Measurements from ENCODE around the gene CACNB4. TPM values are rescaled to one million over a fixed set of nuclear protein-coding genes. Genes with fewer than 3 reads are reported as not detected.

CACNB4 gene
- total RNA-seq, 1 donor from 2014 or later: 7.8 TPM

DNA sequence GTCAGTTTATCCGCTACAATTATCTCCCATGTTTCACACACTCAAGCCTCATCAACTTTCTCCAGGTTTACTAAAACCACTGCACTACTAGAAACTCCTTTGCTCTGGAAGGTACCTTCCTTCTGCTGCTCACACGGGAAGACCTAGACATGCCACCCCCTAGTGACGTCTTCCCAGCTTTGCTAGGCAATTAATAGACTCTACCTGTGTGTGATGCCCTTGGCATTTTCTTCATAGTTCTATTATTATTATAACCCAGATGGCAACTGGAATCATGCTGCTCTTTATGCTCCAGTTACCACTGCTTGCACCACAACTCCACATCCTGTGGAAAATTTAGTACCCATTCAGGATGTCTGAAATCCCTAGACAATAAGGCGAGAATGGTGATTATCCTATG is 42.4 kb downstream of the CACNB4 start:
- Histone ChIP-seq H3K9me3 (ENCODE audit: control insufficient read depth in 3 of 3, low read length in 3 of 3) (no peaks in the 10 kb centered on the region), H3K27ac (ENCODE audit: low read depth, low read length) (no peak overlapping the region), H3K4me3 (ENCODE audit: low read length in 3 of 3) (no peak overlapping the region), H3K4me1 (ENCODE audit: control insufficient read depth in 3 of 3, insufficient read depth in 3 of 3, low read length in 3 of 3) (no peaks in the 10 kb centered on the region), H3K36me3 (ENCODE audit: control insufficient read depth in 3 of 3, insufficient read depth in 3 of 3, low read length in 3 of 3) (no peaks in the 10 kb centered on the region), H3K9ac (ENCODE audit: low read depth in 1 of 3, low read length in 3 of 3) (no peak overlapping the region), H3K27me3 (ENCODE audit: control insufficient read depth in 3 of 3, insufficient read depth in 3 of 3, low read length in 3 of 3) (no peaks in the 10 kb centered on the region)

DNA sequence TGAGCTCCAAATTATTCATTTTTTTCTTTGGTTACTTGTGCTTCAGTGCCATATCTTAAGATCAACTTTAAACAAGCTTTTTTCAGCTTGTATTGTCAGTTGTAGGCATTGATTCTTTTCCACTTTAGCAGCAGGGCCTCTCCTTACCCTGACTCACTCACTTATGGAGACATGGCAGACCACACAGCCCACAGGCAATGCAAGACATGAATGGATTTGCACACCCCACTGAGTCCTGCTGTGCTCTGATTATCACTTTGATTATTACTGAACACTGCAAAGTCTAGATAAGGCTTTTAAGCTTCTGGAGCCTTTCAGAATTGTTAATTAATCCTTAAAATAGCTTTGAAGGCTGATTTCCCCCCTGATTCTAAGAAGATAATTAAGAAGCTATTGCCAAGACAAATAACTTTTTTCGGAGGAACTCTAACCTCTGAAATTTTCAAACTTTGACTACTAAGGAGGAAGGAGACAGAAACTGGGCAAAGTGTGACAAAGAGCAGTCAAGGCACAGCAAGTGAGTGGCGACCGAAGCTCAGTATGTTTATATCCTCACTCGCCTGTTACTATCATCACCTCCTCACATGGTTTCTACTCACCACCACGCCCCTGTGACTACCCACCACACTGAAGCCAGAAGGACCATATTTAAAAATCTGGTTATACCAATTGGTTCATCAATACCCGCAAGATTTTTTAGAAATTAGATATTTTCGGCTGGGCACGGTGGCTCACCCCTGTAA is 43.3 kb downstream of the CACNB4 start:
- no peak overlapping the region for H3K9ac ChIP-seq (ENCODE audit: low read depth in 1 of 3, low read length in 3 of 3)
- H3K27me3 ChIP-seq (ENCODE audit: control insufficient read depth in 3 of 3, insufficient read depth in 3 of 3, low read length in 3 of 3): no peaks in the 10 kb centered on the region
- no peak overlapping the region for H3K4me3 ChIP-seq (ENCODE audit: low read length in 3 of 3)
- H3K4me1 ChIP-seq (ENCODE audit: control insufficient read depth in 3 of 3, insufficient read depth in 3 of 3, low read length in 3 of 3): no peaks in the 10 kb centered on the region
- no peaks in the 10 kb centered on the region for H3K36me3 ChIP-seq (ENCODE audit: control insufficient read depth in 3 of 3, insufficient read depth in 3 of 3, low read length in 3 of 3)
- no peaks in the 10 kb centered on the region for H3K9me3 ChIP-seq (ENCODE audit: control insufficient read depth in 3 of 3, low read length in 3 of 3)
- no peak overlapping the region for H3K27ac ChIP-seq (ENCODE audit: low read depth, low read length)

DNA sequence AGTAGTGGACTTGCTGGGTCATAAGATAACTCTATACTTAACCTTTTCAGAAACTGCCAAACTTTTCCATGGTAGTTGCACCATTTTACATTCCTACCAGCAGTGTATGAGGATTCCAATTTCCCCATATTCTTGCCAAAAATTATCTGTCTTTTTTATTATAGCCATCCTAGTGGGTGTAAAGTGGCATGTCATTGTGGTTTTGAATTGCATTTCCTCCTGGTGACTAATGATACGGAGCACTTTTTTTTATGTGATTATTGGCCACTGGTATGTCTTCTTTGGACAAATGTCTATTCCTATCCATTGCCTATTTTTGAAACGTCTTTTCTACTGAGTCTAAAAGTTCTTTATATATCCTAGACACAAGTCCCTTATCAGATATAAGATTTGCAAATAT is 44.3 kb downstream of the CACNB4 start:
- H3K9ac ChIP-seq (ENCODE audit: low read depth in 1 of 3, low read length in 3 of 3): no peak overlapping the region
- H3K27me3 ChIP-seq (ENCODE audit: control insufficient read depth in 3 of 3, insufficient read depth in 3 of 3, low read length in 3 of 3): no peaks in the 10 kb centered on the region
- no peak overlapping the region for H3K4me3 ChIP-seq (ENCODE audit: low read length in 3 of 3)
- H3K36me3 ChIP-seq (ENCODE audit: control insufficient read depth in 3 of 3, insufficient read depth in 3 of 3, low read length in 3 of 3): no peaks in the 10 kb centered on the region
- no peaks in the 10 kb centered on the region for H3K4me1 ChIP-seq (ENCODE audit: control insufficient read depth in 3 of 3, insufficient read depth in 3 of 3, low read length in 3 of 3)
- no peaks in the 10 kb centered on the region for H3K9me3 ChIP-seq (ENCODE audit: control insufficient read depth in 3 of 3, low read length in 3 of 3)
- H3K27ac ChIP-seq (ENCODE audit: low read depth, low read length): no peak overlapping the region

DNA sequence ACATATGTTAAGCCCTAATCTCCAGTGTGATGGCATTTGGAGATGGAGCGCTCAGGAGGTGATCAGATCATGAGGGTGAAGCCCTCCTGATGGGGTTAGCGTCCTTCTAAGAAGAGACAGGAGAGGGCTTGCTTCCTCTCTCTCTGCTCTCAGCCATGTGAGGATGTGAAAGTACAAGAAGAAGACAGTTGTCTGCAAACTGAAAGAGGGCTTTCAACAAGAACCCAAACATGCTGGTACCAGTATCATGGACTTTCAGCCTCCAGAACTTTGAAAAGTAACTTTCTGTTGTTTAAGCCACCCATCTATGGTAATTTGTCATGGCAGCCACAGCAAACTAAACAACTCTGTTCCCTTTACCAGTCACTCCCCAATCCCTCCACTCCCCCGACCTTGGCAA is 47.4 kb downstream of the CACNB4 start:
- Histone ChIP-seq H3K36me3 (ENCODE audit: control insufficient read depth in 3 of 3, insufficient read depth in 3 of 3, low read length in 3 of 3) (no peaks in the 10 kb centered on the region), H3K4me3 (ENCODE audit: low read length in 3 of 3) (no peak overlapping the region), H3K27me3 (ENCODE audit: control insufficient read depth in 3 of 3, insufficient read depth in 3 of 3, low read length in 3 of 3) (no peaks in the 10 kb centered on the region), H3K9ac (ENCODE audit: low read depth in 1 of 3, low read length in 3 of 3) (no peak overlapping the region), H3K9me3 (ENCODE audit: control insufficient read depth in 3 of 3, low read length in 3 of 3) (no peaks in the 10 kb centered on the region), H3K4me1 (ENCODE audit: control insufficient read depth in 3 of 3, insufficient read depth in 3 of 3, low read length in 3 of 3) (no peaks in the 10 kb centered on the region), H3K27ac (ENCODE audit: low read depth, low read length) (no peak overlapping the region)

- Histone ChIP-seq H3K27me3 (ENCODE audit: control insufficient read depth in 3 of 3, insufficient read depth in 3 of 3, low read length in 3 of 3) (no peaks in the 10 kb centered on the region), H3K9me3 (ENCODE audit: control insufficient read depth in 3 of 3, low read length in 3 of 3) (no peaks in the 10 kb centered on the region), H3K4me1 (ENCODE audit: control insufficient read depth in 3 of 3, insufficient read depth in 3 of 3, low read length in 3 of 3) (no peaks in the 10 kb centered on the region), H3K9ac (ENCODE audit: low read depth in 1 of 3, low read length in 3 of 3) (no peak overlapping the region), H3K4me3 (ENCODE audit: low read length in 3 of 3) (no peak overlapping the region), H3K27ac (ENCODE audit: low read depth, low read length) (no peak overlapping the region), H3K36me3 (ENCODE audit: control insufficient read depth in 3 of 3, insufficient read depth in 3 of 3, low read length in 3 of 3) (no peaks in the 10 kb centered on the region)
Measured at GRCh38 chr2:152050915-152051314, 47.9 kb downstream of the CACNB4 start.

DNA sequence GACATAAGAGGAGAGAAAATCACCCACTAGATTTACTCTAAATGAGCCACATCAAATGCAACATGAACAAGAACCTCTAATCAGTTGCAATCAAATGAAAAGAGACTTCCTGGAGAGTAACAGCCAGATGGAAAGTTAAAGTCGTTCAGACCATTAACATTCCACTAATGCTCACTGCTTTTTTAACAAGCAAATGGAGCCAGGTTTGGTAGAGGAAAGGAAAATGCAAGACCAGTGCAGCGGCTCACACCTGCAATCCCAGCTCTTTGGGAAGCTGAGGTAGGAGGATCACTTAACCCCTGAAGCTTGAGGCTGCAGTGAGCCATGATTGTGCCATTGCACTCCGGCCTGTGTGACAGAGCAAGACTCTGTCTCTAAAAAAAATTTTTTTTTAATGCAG is 48.5 kb downstream of the CACNB4 start:
- no peak overlapping the region for H3K9ac ChIP-seq (ENCODE audit: low read depth in 1 of 3, low read length in 3 of 3)
- no peak overlapping the region for H3K27ac ChIP-seq (ENCODE audit: low read depth, low read length)
- no peaks in the 10 kb centered on the region for H3K27me3 ChIP-seq (ENCODE audit: control insufficient read depth in 3 of 3, insufficient read depth in 3 of 3, low read length in 3 of 3)
- H3K4me3 ChIP-seq (ENCODE audit: low read length in 3 of 3): no peak overlapping the region
- no peaks in the 10 kb centered on the region for H3K4me1 ChIP-seq (ENCODE audit: control insufficient read depth in 3 of 3, insufficient read depth in 3 of 3, low read length in 3 of 3)
- H3K36me3 ChIP-seq (ENCODE audit: control insufficient read depth in 3 of 3, insufficient read depth in 3 of 3, low read length in 3 of 3): no peaks in the 10 kb centered on the region
- H3K9me3 ChIP-seq (ENCODE audit: control insufficient read depth in 3 of 3, low read length in 3 of 3): no peaks in the 10 kb centered on the region

DNA sequence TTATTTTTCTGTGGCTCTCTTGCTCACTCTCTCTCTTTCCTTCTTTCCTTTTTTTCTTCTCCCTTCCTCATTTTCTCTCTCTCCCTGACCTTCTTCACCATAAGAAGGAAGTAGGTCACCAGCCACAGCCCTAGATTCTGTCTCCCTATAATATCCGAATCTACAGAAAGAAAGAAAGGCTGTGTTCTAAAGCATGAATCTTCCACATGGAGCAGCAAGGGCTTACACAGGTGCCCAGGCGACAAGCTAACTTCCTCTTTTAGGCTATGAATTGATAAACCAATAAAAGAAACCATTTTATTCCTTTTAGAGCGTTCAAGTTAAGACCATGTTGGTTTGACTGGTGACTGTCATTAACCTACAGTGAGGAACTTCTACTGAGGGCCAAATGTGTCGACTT is 49.3 kb downstream of the CACNB4 start:
- Histone ChIP-seq H3K4me1 (ENCODE audit: control insufficient read depth in 3 of 3, insufficient read depth in 3 of 3, low read length in 3 of 3) (no peaks in the 10 kb centered on the region), H3K4me3 (ENCODE audit: low read length in 3 of 3) (no peak overlapping the region)

GRCh38 chr2:152047824-152048471 is 50.9 kb downstream of the CACNB4 start:
- Histone ChIP-seq H3K4me3 (ENCODE audit: low read length in 3 of 3) (no peak overlapping the region), H3K9me3 (ENCODE audit: control insufficient read depth in 3 of 3, low read length in 3 of 3) (no peaks in the 10 kb centered on the region), H3K36me3 (ENCODE audit: control insufficient read depth in 3 of 3, insufficient read depth in 3 of 3, low read length in 3 of 3) (no peaks in the 10 kb centered on the region), H3K4me1 (ENCODE audit: control insufficient read depth in 3 of 3, insufficient read depth in 3 of 3, low read length in 3 of 3) (no peaks in the 10 kb centered on the region), H3K27me3 (ENCODE audit: control insufficient read depth in 3 of 3, insufficient read depth in 3 of 3, low read length in 3 of 3) (no peaks in the 10 kb centered on the region), H3K27ac (ENCODE audit: low read depth, low read length) (no peak overlapping the region), H3K9ac (ENCODE audit: low read depth in 1 of 3, low read length in 3 of 3) (no peak overlapping the region)

More for the DNA sequence above, 49.3 kb downstream of the CACNB4 start:
- Histone ChIP-seq H3K36me3 (ENCODE audit: control insufficient read depth in 3 of 3, insufficient read depth in 3 of 3, low read length in 3 of 3) (no peaks in the 10 kb centered on the region), H3K9ac (ENCODE audit: low read depth in 1 of 3, low read length in 3 of 3) (no peak overlapping the region), H3K27ac (ENCODE audit: low read depth, low read length) (no peak overlapping the region), H3K27me3 (ENCODE audit: control insufficient read depth in 3 of 3, insufficient read depth in 3 of 3, low read length in 3 of 3) (no peaks in the 10 kb centered on the region), H3K9me3 (ENCODE audit: control insufficient read depth in 3 of 3, low read length in 3 of 3) (no peaks in the 10 kb centered on the region)

DNA sequence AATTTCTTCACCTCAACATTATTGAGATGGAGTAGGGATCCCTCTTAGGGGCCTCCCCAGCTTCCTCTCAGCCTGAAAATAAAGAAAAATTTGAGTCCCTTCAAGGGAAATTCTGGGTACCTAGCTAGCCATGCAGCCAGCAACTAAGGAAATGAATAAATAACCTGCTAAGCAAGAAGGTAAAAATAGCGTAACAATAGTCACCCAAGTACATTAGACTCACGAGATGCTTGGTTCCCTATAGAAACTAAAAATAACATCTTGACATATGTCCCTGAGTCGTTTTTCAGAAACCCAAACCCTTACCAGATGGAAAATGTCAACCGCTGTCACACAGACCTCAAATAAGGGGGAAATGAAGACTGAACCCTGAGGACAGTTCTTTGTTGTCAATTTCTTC is 51.9 kb downstream of the CACNB4 start:
- Histone ChIP-seq H3K4me1 (ENCODE audit: control insufficient read depth in 3 of 3, insufficient read depth in 3 of 3, low read length in 3 of 3) (no peaks in the 10 kb centered on the region), H3K9me3 (ENCODE audit: control insufficient read depth in 3 of 3, low read length in 3 of 3) (no peaks in the 10 kb centered on the region), H3K9ac (ENCODE audit: low read depth in 1 of 3, low read length in 3 of 3) (no peak overlapping the region), H3K27ac (ENCODE audit: low read depth, low read length) (no peak overlapping the region), H3K36me3 (ENCODE audit: control insufficient read depth in 3 of 3, insufficient read depth in 3 of 3, low read length in 3 of 3) (no peaks in the 10 kb centered on the region), H3K27me3 (ENCODE audit: control insufficient read depth in 3 of 3, insufficient read depth in 3 of 3, low read length in 3 of 3) (no peaks in the 10 kb centered on the region), H3K4me3 (ENCODE audit: low read length in 3 of 3) (no peak overlapping the region)

Data from skeletal muscle tissue (tissue), 4 donors.